GM19240 (cell line): ENCODE results near the gene GP9.

Source experiments
- DNase-seq: peaks from one replicate; pipeline ENCODE4 v3.0.0; 2011; ENCODE audit warnings: low spot score; ENCODE audit not compliant: insufficient read length

Gene GP9

DNA sequence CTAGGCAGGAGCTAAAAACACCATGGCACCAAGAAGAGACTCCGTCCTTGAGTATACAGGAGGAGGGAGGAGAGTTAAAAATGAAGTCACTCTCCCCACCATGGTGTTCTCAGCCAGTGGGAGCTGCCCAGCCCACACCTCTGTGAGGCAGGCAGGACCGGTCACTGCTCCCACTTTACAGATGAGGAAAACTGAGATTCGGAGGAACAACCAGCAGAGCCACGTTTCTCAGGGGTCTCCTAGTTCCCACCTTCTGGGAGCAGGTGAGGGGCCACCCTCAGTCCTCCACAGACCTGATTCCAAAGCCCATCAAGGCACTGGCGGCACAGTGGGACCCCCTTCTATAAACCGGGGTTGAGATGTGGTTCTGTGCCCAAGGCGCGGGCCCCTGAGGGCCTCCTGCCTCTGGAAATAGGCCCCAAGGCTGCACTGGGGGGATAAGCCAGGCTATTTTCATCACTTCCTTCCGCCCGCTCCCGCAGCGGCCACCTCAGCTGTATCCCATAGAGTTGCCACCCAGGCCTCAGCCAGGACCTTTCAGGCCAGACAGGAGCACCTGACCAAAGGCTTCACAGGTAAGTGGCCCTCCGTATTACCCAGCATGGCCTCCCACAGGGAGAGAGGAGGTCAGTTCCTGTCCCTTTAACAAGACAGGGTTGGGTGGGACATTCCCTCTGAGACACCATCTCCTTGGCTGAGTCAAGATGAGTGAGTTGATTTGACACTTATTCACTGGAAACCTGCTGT, at the start of gene GP9:
TSS of gene GP9 (plus strand) at position 504 of the 747 bp plus-strand sequence. CDS start 961 bp downstream, outside the sequence.
- no peak for DNase-seq

DNA sequence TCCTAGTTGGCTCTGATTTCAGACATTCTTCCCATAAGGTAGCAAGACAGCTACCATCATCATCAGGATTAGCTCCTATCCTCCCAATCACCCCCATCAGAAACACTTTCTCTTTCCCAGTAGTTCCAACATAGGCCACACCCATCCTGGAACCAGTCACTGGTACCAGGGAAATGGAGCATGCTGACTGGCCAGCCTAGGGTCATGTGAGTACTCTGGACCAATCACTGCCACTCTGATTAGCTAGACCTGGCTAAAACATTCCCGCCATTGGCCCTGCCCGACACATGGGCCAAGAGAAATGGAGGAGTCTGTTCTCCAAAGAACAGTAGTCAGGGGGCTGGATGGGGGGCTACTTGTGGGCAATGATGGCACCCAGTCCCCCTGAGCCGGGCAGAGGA, 47.1 kb upstream of the GP9 start:
- no peak for DNase-seq

DNA sequence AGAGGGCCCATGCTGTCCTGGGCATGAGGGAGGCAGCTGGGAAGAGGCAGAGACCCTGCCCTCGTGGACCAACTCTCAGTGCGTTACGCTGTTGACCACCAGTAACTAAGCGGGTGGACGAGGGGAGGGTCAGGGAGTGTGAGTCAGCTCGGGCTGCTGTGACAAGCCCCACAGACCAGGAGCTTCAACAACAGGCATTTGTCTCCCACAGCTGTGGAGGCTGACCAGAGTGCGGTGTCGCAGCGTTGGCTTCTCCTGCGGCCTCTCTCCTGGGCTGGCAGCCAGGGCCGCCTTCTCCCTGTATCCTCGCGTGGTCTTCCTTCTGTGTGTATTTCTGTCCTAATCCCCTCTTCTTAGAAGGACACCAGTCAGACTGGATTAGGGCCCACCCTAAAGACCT, 46.4 kb upstream of the GP9 start:
- no peak for DNase-seq

DNA sequence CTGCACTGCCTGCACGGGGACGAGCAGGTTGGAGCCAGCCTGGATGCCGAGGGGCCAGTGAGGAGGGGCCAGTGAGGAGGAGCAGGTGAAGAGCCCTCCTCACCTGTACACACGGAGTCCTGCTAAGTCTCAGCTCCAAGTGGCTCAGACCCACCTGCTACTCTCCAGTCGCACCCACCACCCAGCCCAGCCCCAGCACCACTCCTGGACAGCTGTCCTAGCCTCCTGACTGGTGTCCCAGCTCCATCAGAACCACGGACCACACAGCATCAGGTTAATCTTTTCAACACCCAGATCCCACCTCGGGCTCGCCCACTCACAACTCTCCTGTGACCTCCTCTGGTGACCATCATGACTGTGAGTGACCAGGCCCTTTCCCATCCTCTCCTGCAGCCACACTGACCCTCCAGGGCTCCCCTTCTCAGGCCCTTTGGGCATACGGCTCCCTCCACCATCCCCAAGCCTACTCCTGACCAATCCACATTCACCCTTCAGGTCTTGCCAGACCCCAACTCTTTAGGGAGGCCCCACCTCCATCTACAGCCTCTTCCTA, 45.7 kb upstream of the GP9 start:
- DNase-seq: no peak

DNA sequence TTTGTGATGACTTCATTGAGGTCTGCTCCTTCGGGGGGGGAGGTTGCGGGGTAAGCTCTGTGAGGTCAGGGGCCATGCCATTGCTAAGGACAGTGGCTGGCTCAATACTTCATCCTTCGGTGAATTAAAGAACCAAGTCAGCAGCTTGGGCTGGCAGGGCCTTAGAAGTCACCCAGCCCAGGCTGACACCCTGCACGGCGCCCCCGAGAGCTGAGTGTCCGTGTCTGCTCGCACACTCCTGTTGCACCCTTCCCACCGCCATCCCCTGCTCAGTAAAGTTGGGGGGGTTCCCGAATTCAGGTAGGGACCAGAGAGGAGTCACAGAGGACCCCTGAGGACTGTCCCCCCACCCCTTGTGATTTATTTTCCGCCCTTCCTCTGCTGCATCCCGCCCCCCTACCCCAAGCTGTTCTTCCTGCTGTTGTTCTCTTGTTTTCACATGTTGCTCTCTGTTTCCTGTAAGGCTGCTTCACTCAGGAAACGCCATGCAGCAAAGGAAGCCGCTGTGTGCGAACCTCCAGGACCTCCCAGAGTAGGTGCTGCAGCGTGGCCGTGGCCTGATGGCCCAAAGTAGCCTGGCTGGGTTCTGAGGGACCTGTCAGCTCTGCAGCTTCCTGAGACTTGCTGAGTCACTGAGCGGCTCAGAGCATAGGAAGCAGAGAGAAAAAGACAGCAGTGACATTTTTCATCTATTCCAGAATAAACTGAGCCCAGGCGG, 45.0 kb upstream of the GP9 start:
- DNase-seq: no peak

DNA sequence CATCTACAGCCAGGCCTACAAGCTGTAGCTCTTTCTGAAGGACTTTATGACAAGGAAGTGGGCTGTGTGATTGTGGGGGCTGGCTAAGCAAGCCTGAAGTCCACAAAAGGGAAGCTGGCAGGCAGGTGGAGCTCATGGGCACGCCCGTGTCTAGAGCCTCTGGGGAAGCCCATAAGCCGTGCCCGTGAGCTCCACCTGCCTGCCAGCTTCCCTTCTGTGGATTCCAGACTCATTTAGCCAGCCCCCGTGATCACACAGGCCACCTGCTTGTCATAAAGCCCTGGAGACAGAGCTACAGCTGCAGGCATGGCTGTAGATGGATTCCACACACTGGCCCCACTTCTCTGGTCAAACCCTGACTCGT, 44.2 kb upstream of the GP9 start:
- DNase-seq: no peak

DNA sequence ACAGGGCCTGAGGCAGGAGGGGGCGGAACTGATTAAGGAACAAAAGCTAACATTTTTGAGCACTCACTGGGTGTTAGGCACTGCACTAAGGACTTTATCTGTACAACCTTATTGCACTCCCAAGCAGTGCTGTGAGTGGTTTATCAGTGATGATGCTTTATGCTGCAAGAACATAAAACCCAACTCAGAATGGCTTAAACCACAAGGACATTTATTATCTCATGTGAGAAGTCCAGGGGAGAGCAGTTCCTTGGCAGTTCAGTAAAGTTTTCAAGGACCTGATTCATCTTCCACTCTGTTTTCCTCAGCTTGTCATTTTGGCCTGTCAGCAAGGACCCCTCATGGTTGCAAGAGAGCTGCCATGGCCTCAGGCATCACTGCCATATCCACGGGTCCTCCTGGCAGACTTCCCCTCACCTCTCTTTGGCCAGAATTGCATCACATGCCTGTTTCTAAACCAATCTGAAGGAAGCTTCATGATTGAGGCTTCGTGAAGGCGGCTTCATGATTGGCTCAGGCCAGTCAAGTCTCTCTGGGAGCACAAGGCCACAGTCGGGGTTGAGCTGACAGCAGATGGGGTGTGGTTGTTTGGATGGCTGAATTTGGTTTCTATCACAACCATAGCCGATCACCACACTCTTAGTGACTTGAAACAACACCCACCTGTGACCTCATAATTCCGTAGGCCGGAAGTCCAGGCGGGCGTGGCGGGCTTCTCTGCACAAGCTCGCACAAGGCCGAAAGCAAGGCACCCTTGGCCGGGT, 43.7 kb upstream of the GP9 start:
- peak; percentile 55 for DNase-seq

DNA sequence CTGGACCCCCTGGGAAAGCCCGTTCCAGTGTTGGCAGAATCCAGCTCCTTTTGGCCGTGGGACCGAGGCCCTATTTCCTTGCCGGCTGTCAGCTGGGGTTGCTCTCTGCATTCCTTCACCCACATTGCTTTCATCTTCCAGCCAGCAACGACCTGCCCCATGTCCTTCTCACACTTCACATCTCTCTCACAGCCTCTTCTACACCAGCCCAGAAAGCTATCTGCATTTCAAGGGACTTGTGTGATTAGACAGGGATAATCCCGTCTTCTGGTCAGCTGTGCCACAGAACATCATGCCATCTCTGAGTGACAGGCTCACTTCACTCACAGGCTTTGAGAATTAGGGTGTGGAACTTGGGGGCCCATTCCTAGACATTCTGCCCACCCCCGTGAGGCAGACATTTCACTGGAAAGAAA, 43.1 kb upstream of the GP9 start:
- no peak for DNase-seq

DNA sequence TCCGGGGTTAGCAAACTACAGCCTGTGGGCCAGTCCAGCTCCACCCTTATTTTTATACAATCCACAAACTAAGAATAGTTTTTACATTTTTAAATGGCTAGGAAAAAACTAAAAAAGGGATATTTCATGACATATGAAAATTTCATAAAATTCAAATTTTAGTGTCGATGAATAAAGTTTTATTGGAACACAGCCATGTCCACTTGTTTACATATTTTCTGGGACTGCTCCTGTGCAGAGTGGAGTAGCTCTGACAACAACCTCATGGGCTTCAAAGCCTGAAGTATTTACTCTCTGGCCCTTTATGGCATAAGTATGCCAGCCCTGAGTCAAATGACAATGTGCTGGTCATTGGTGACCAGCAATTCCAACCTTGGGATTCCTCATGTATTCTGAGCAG, 42.3 kb upstream of the GP9 start:
- no peak for DNase-seq

DNA sequence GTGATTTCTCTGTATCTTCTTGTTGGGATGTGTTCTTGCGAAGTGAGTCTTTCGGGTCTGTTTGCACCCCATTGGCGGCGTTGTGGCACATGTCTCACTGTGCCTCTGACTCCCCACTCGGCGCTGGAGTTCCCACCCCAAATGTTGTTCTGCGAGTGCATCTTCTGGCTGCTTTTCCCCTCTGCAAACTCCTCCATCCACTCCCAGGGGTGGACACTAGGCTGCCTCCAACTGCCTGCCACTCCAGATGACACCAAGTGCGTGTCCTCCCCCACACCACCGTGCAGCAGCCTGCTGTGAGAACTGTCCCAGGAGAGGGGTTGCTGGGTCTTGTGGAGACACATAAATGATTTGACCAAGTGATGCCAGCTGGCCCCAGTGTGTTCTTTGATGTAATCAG, 41.8 kb upstream of the GP9 start:
- DNase-seq: no peak

DNA sequence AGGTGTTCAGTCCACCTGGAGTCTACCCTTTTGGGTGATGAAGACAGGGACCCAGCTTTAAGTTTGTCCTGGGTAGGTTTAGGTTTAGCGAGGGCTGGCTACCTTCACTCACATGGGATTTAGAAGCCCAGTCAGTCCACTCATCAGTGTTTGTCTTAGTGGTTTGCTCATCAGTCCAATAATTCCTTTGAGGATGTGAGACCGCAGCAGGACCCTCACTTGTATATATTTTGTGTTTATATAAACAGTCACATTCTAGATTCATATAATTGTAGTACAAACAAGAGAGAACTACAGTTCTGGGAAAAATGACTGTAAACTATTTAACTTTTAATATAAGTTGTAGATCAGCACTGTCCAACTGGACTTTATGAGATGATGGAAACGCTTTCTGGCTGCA, 41.3 kb upstream of the GP9 start:
- no peak for DNase-seq

DNA sequence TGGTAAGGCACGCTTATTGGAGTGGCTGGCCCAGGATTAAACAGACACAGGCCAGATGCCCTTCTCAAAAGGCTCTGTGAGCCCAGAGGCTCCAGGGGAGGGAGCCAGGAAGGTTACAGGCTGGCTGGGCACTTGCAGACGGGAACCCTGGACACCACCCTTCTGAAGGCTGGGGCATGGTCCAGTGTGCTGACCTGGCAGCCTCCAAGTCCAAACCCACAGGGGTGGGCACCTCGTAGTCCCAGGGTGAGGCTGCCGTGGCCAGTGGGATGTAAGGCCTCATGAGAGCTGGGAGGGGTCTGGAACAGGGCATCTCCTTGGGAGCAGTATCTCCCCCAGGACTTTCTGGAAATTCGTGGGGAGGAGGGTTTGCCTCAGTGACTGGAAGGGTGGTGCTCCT, 39.9 kb upstream of the GP9 start:
- no peak for DNase-seq

DNA sequence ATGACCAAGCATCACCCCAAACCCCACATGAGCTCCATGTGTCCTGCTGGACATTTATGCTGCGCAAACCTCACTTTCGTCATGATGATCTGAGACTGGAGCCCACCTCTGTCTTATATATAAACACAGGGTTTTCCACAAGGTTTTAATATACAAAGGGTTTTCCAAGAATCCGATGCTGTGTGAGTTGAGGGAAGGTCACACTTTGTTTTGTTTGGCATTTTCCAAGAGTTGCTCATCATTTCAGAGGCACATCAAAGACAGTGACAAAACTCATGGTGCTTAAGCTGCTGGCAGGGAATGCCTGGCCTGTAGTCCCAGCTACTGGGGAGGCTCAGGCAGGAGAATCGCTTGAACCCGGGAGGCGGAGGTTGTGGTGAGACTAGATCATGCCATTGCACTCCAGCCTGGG, 39.4 kb upstream of the GP9 start:
- DNase-seq: no peak

DNA sequence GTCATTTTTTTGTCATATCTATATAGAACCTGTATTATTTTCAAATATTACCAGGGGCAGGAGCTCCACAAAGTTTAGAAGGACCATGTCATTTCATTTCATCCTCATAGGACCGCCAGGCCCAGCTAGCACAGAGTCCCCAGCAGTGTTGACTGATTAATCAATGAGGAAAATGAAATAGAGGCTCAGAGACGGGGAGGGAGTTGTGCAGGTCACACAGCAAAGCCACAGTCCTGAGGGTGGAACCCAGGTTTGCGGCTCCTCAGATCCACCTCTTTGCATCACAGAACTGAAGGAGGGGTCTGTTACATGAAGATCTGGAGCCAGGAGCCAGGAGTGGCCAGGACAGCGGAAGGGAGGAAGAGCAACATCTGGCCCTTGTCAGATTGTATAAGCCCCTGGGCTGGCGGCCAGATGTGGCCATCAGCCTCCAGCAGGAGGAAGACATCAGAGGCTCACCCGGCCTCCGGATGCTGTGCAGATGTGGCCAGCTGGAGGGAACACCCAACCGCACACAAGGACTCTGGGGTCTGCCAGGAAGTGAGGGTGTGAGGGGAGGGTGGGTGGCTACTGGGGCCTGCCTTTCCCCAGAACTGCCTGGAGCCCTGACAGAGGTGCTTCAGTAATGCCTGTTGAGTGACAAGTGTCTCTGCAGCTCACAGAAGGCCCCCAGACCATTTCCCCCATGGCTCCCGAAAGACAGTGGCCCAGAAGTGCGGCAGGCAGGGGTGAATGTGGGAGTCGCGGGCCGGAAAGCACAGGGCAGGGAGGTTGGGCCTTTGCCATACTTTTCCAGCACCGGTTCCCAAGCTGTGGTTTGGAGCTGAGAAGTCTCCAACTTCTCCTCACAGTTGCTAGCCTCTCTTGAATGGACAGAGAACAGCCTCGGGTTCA, 38.2 kb upstream of the GP9 start:
- DNase-seq: no peak

DNA sequence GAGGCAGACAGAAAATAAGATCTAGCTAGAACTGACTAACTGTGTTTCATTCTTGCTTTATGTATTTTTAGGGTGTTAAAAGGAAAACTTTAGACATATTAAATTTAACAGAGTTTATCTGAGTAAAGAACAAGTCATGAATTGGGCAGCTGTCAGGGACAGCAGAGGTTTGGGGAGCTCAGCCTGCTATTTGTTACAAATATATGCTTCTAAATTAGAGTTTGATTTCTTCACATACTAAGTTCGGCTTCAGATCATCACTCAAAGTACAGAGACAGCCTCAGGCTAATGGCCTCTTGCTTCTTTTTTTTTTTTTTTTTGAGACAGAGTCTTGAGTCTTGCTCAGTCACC, 37.6 kb upstream of the GP9 start:
- DNase-seq: no peak

DNA sequence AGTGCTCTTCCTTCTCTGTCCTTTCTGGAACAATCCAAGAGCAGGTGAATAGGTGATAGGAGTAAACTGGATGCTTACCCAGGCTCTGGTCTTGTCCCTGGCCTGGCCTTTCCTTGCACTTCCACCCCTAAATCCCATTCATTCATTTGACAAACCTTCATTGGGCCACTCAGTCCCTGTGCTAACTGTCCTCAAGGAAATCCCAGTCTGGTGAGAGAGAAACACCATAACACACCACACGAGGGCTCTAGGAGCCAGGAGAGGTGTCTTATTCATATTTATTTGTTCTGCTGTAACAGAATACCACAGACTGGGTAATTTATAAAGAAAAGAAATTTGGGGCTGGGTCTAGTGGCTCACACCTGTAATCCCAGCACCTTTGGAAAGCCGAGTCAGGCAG, 36.7 kb upstream of the GP9 start:
- DNase-seq: no peak

DNA sequence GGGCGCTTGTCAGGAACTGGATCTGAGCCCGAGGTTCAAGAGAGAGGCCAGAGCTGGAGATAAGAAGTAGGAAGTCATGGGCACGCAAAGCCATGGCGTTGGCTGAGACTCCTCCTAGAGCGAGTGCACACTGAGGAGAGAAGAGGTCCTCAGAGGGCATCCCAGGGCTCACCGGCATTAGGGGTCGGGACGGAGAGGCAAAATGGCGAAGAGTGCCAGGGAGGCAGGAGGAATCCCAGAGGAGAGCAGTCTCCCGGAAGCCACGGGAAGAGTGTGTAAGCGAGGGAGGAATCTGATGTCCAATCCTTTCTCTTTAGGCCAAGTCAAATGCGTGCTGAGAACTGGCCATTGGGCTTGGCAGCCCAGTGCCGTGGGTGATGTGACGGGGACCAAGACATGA, 35.5 kb upstream of the GP9 start:
- no peak for DNase-seq

DNA sequence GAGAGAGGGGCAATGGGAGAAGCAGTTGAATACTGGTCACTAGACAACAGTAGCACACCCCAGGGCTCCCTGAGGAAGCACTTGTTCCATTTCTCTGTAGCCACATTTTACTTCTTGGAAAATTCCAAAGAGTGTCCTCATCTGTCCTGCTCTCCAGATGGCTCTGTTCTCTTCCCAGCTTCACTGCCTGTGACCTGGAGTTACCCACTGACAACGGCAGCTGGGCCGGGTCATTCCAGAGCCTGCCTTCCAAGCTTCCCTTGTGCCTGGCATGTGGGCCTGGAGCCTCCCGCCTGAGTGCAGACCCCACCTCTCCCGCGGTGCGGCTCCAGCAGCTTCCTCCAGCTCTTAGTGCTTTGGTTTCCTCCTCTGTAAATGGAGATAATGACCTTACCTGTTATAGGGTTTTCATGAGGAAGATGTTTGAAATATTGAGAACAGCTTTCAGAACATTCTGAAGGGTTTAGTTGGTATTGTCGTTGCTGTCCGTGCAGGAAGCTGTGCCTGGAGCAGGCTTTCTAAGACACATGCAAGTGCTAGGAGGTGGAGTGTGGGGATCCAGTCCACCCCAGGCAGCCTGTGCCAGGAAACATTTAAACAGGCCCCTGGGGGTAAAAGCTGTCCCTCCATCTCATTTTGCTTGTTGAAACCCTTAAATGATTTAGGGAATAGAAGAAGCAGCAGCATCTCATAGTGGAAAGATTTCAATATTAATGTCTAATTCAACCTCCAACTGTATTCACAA, 34.7 kb upstream of the GP9 start:
- DNase-seq: no peak

DNA sequence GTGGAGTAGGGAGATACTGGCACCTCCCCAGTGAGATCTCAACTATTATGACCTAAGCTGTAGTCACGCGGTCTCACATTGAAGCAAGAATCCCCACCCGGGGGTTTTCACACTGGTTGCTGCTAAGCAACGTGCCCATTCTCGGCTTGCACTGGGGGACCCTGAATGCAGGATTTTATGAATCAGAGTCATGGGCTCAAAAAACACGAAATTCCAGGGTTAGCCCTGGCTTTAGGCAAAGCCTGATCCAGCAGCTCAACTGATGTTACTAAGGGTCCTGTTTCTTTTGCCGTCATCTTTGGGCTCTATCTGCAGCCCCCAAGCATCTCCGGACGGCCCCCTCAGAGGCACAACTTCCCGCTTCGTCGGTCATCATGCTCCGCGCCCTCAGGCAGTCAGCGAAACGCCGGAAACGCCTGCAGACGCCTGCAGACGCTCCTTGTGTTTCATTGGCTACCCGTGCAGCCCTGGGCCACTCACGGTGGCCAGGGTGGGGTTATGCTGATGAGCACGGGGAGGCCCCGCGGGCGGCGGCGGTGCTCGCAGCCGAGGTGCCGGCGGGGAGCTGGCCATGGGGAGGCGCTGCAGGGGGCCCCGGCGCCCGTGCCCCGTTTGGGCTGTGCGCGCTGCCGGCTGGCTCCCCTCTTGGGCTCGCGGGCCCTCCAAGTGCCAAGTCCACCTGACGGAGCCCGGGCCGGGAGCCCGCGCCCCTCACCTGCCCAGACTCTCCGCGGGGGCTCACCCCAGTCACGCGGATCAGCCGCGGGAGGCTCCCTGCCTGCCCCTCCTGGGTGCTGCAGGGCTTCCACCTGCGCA, 33.6 kb upstream of the GP9 start:
- peak; percentile 99 for DNase-seq

DNA sequence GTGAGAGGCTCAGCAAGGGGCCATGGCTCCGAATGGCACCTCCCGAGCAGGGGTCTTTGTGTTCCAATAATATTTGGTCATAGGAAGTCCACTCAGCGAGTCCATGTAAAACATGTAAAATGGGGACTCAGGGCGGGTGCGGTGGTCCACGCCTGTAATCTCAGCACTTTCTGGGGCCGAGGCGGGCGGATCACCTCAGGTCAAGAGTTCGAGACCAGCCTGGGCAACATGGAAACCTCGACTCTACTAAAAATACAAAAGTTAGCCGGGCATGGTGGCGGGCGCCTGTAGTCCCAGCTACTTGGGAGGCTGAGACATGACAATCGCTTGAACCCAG, 33.1 kb upstream of the GP9 start:
- no peak for DNase-seq
